Erythroblast (primary cell): ENCODE measurements around the gene AKAP11.

Experiments used
- GATA1 ChIP-seq: IDR thresholded peaks from 2 replicates; pipeline ENCODE4 v1.6.1; 2011; ENCODE audit warnings: low read depth, mild to moderate bottlenecking, control low read depth, low read length, moderate library complexity
- POLR2A ChIP-seq: IDR thresholded peaks from 2 replicates; pipeline ENCODE4 v1.6.1; 2011; ENCODE audit warnings: mild to moderate bottlenecking, low read length

GRCh38 chr13:42361701-42362100 is 89.7 kb downstream of the AKAP11 start:
- TF ChIP-seq POLR2A (no peak), GATA1 (no peak)
